IMR-90 (cell line): ENCODE results near the gene SLC44A4. TPM values are rescaled to one million over a fixed set of nuclear protein-coding genes. Genes with fewer than 3 reads are reported as not detected.

Source experiments
- ATAC-seq: fragments of 200-7000 bp; cut with Tn5 transposase; 2 replicates; pipeline ENCODE4 v1.9.1; 2020; ENCODE audit warnings: low read depth, mild to moderate bottlenecking, moderate library complexity
- BruUV-seq: library from RNA; stranded (reverse); fragments of 400-500 nt; replicated peaks from 2 replicates; lab custom pipeline; 2021; lab: Mats Ljungman, UMichigan
- CTCF ChIA-PET: fragments of 300-600 bp; formaldehyde crosslinking; extraction: SDS; loops from one replicate; lab custom pipeline; 2021; ENCODE audit warnings: antibody characterized with exemption; lab: Yijun Ruan, JAX
- POLR2A ChIA-PET: fragments of 300-600 bp; sonication (Branson Sonifier 250); formaldehyde crosslinking; loops from one replicate; lab custom pipeline; 2022; ENCODE audit warnings: antibody characterized with exemption; ENCODE audit not compliant: unreplicated experiment; lab: Charles Lee
- DNase-seq: peaks from one replicate; pipeline ENCODE4 v3.0.0; 2013
- H2AFZ ChIP-seq: replicated peaks from 2 replicates; pipeline ENCODE3; 2013; ENCODE audit warnings: low read length, mild to moderate bottlenecking; ENCODE audit not compliant: poor library complexity
- H2AK5ac ChIP-seq: 2 replicates; pipeline ENCODE4 v1.6.1; 2013; ENCODE audit warnings: low read depth, low read length, inconsistent platforms
- H2AK9ac ChIP-seq: replicated peaks from 2 replicates; pipeline ENCODE3; 2013; ENCODE audit warnings: mild to moderate bottlenecking, low read depth, low read length, moderate library complexity; ENCODE audit not compliant: poor library complexity
- H2BK120ac ChIP-seq: 2 replicates; pipeline ENCODE4 v1.6.1; 2013; ENCODE audit warnings: low read depth, low read length, inconsistent platforms
- H2BK15ac ChIP-seq: 3 replicates; pipeline ENCODE4 v1.6.1; 2013; ENCODE audit warnings: low read depth, low read length, inconsistent platforms
- H2BK20ac ChIP-seq: 2 replicates; pipeline ENCODE4 v1.6.1; 2013; ENCODE audit warnings: low read depth, mild to moderate bottlenecking, inconsistent platforms, low read length, moderate library complexity
- H2BK5ac ChIP-seq: 2 replicates; pipeline ENCODE4 v1.6.1; 2013; ENCODE audit warnings: mild to moderate bottlenecking, low read depth, low read length, inconsistent platforms; ENCODE audit not compliant: poor library complexity, severe bottlenecking
- H3K14ac ChIP-seq: replicated peaks from 2 replicates; pipeline ENCODE4 v1.6.1; 2013; ENCODE audit warnings: low read depth, low read length, inconsistent platforms
- H3K18ac ChIP-seq: 2 replicates; pipeline ENCODE4 v1.6.1; 2013; ENCODE audit warnings: low read depth, low read length, control low read depth
- H3K23ac ChIP-seq: 2 replicates; pipeline ENCODE4 v1.6.1; 2013; ENCODE audit warnings: low read depth, low read length, inconsistent platforms
- H3K27ac ChIP-seq: 2 replicates; pipeline ENCODE4 v1.5.1; 2013; ENCODE audit warnings: mild to moderate bottlenecking, control low read depth, low read length; ENCODE audit not compliant: insufficient read depth
- H3K27me3 ChIP-seq: 2 replicates; pipeline ENCODE4 v1.6.1; 2013; ENCODE audit warnings: low read length; ENCODE audit not compliant: control insufficient read depth, insufficient read depth
- H3K36me3 ChIP-seq: 2 replicates; pipeline ENCODE4 v1.6.1; 2013; ENCODE audit warnings: low read length, mixed read lengths; ENCODE audit not compliant: control insufficient read depth, insufficient read depth
- H3K4ac ChIP-seq: 2 replicates; pipeline ENCODE4 v1.6.1; 2013; ENCODE audit warnings: low read depth, low read length, inconsistent platforms
- H3K4me1 ChIP-seq: 2 replicates; pipeline ENCODE4 v1.6.1; 2013; ENCODE audit warnings: low read length, mixed read lengths; ENCODE audit not compliant: control insufficient read depth, insufficient read depth
- H3K4me2 ChIP-seq: 2 replicates; pipeline ENCODE4 v1.6.1; 2013; ENCODE audit warnings: low read depth, mild to moderate bottlenecking, control low read depth, low read length, moderate library complexity
- H3K4me3 ChIP-seq: 2 replicates; pipeline ENCODE4 v1.5.1; 2013; ENCODE audit warnings: low read depth, mild to moderate bottlenecking, control low read depth, low read length, moderate library complexity; ENCODE audit not compliant: insufficient read depth
- H3K56ac ChIP-seq: 2 replicates; pipeline ENCODE4 v1.6.1; 2013; ENCODE audit warnings: low read length, inconsistent platforms; ENCODE audit not compliant: insufficient read depth; ENCODE audit errors: extremely low read depth
- H3K79me1 ChIP-seq, 2 experiments: 2 replicates each; pipeline ENCODE4 v1.6.1; 2013; ENCODE audit warnings: low read length in 2 of 2, inconsistent platforms in 1 of 2, low read depth in 1 of 2
- H3K9ac ChIP-seq: 2 replicates; pipeline ENCODE4 v1.6.1; 2013; ENCODE audit warnings: low read depth, low read length, control low read depth
- H3K9me1 ChIP-seq: 2 replicates; pipeline ENCODE4 v1.6.1; 2013; ENCODE audit warnings: low read length, inconsistent platforms; ENCODE audit not compliant: insufficient read depth
- H3K9me3 ChIP-seq: 2 replicates; pipeline ENCODE4 v1.6.1; 2013; ENCODE audit warnings: low read length; ENCODE audit not compliant: control insufficient read depth, insufficient read depth
- H4K20me1 ChIP-seq: 2 replicates; pipeline ENCODE4 v1.6.1; 2013; ENCODE audit warnings: low read length, inconsistent platforms; ENCODE audit not compliant: insufficient read depth
- H4K5ac ChIP-seq: 2 replicates; pipeline ENCODE4 v1.6.1; 2013; ENCODE audit warnings: mild to moderate bottlenecking, low read depth, low read length, control low read depth
- H4K8ac ChIP-seq, 2 experiments: 2 replicates each; pipeline ENCODE4 v1.6.1; 2013; ENCODE audit warnings: low read depth in 2 of 2, low read length in 2 of 2, control low read depth in 1 of 2, inconsistent platforms in 1 of 2
- H4K91ac ChIP-seq: 2 replicates; pipeline ENCODE4 v1.6.1; 2013; ENCODE audit warnings: low read depth, low read length, inconsistent platforms; ENCODE audit not compliant: insufficient read depth
- CTCF ChIP-seq: conservative IDR thresholded peaks from 2 replicates; pipeline ENCODE4 v1.5.1; 2012; ENCODE audit warnings: mild to moderate bottlenecking, low read depth, low read length, improper control_type of control experiment
- RAD21 ChIP-seq: IDR thresholded peaks from 2 replicates; pipeline ENCODE4 v1.6.1; 2012; ENCODE audit warnings: low read length, improper control_type of control experiment
- WGBS, 2 experiments: methylation state at CpG; one replicate each; pipeline versions ENCODE4 v1.1.5 to v1.1.7; 2013; ENCODE audit warnings: missing lambda C conversion rate in 2 of 2; ENCODE audit not compliant: insufficient read length in 1 of 2; ENCODE audit errors: extremely low coverage in 2 of 2; 5-methylcytosine and 5-hydroxymethylcytosine counted together
- dilution Hi-C: fragments of 300-500 bp; cut with HindIII; formaldehyde crosslinking; loops from one replicate; pipeline ENCODE4 v1.14.3; 2018; ENCODE audit warnings: low sequenced_read_pairs; ENCODE audit not compliant: unreplicated experiment
- in situ Hi-C: fragments of 300-500 bp; cut with MboI; formaldehyde crosslinking; loops from 3 replicates; pipeline ENCODE4 v1.14.3; 2019; ENCODE audit warnings: low sequenced_read_pairs, inconsistent platforms, mixed read lengths
- intact Hi-C: fragments of 100-400 bp; cut with micrococcal nuclease; formaldehyde crosslinking; loops from 2 replicates; pipeline ENCODE4 v1.10.0; 2022
- polyA plus RNA-seq, 3 experiments: library from polyadenylated mRNA; depleted of rRNA; stranded (reverse); fragments of >200 nt; gene quantifications; 2 replicates each; pipeline ENCODE4 v1.2.3, GENCODE V29; 2012; ENCODE audit warnings: low replicate concordance in 1 of 3
- total RNA-seq: library from RNA; depleted of rRNA; stranded (reverse); fragments of >200 nt; gene quantifications from 2 replicates; pipeline ENCODE4 v1.2.3, GENCODE V29; 2012

Gene SLC44A4
- total and polyA plus RNA-seq, 2 of the 4 experiments (the other 2 are of a cell fraction) = 0.14 to 0.36 TPM

- TF ChIP-seq CTCF = no peak
- peak; percentile 14; the same call in 1 of the 2 replicates for TF ChIP-seq RAD21
- H3K23ac ChIP-seq = no peak overlapping the region
- no peak for ATAC-seq
- DNase-seq = no peak
- H3K27me3 ChIP-seq = 0 out of 2 replicates have a peak, but pooled peaks cover 2% of the 10 kb centered on the region
- H3K27ac ChIP-seq = no peak overlapping the region
- H3K9ac ChIP-seq = no peak overlapping the region
- H3K4me3 ChIP-seq = no peak overlapping the region
- H3K9me3 ChIP-seq = no peaks in the 10 kb centered on the region
- in situ Hi-C loops (no loop called here), intact Hi-C loops (no loop called here), dilution Hi-C loops (no loop called here)
- H3K14ac ChIP-seq = no peak overlapping the region
- H2AK5ac ChIP-seq = no peak overlapping the region
- H2AK9ac ChIP-seq = peak overlapping the region; percentile 65
- H3K9me1 ChIP-seq = 0 out of 2 replicates have a peak, but pooled peaks cover 3% of the 10 kb centered on the region
- no peak overlapping the region for H4K5ac ChIP-seq
- no peaks in the 10 kb centered on the region for H4K20me1 ChIP-seq
- H2AFZ ChIP-seq = peak overlapping the region; percentile 58
- ChIA-PET CTCF (interaction anchor here (0.8 to 0.9 kb wide), 2 partner anchors 13 to 17 kb away, joined by 3 read pairs; no protein-coding TSS in a partner anchor), POLR2A (no interaction called here)
- no peak overlapping the region for H4K8ac ChIP-seq
- H4K91ac ChIP-seq = no peak overlapping the region
- H3K36me3 ChIP-seq = no peaks in the 10 kb centered on the region
- H2BK5ac ChIP-seq = no peak overlapping the region
- WGBS, 2 experiments = no CpG with 5 or more reads among the region's 5 CpGs
- no peak overlapping the region for H2BK20ac ChIP-seq
- H3K4me1 ChIP-seq = peaks cover 6% of the 10 kb centered on the region; the same call in 1 of the 2 replicates
- no peaks in the 10 kb centered on the region for H3K79me1 ChIP-seq
- BruUV-seq = no TSS peak
- H3K56ac ChIP-seq = no peak overlapping the region
- H3K4me2 ChIP-seq = no peak overlapping the region
- no peak overlapping the region for H2BK120ac ChIP-seq
- H2BK15ac ChIP-seq = no peak overlapping the region
- no peak overlapping the region for H3K4ac ChIP-seq
- no peak overlapping the region for H3K18ac ChIP-seq
These were observed 44.1 kb upstream of the SLC44A4 start for GRCh38 chr6:31922942-31923341.
